Measurements from ENCODE around the gene KPNA1. TPM values are rescaled to one million over a fixed set of nuclear protein-coding genes. Genes with fewer than 3 reads are reported as not detected.
A peak's percentile ranks its signal among the peaks of the same experiment; 100 is the strongest.

The KPNA1 gene
- total and polyA plus RNA-seq, 2 of the 13 experiments (the other 11 are each of a cell fraction or from before 2014, with no cell fraction given) = 15.4 to 30.0 TPM

GRCh38 chr3:122383771-122384697 is 130.7 kb downstream of the KPNA1 start, which contains the start of gene FAM162A (continued):
- TF ChIP-seq ZNF292 (CRISPR knock-in tag; IDR thresholded peaks at IDR 0.05; ENCODE audit: borderline replicate concordance, low read depth) (peak; percentile 95), SAFB2 (CRISPR knock-in tag; IDR thresholded peaks at IDR 0.05; ENCODE audit: borderline replicate concordance, low read depth) (peak; percentile 83), ZKSCAN1 (IDR thresholded peaks at IDR 0.05; ENCODE audit: low read length) (0 out of 2 replicates have a peak, but pooled peaks have one; percentile 13), SP5 (CRISPR knock-in tag; IDR thresholded peaks at IDR 0.05; ENCODE audit: borderline replicate concordance, low read depth) (peak; percentile 74), ZNF253 (CRISPR knock-in tag; IDR thresholded peaks at IDR 0.05; ENCODE audit: borderline replicate concordance) (0 out of 2 replicates have a peak, but pooled peaks have one; percentile 28), MIER3 (CRISPR knock-in tag; IDR thresholded peaks at IDR 0.05; ENCODE audit: borderline replicate concordance) (peak; percentile 92), SRY (CRISPR knock-in tag; IDR thresholded peaks at IDR 0.05) (peak; percentile 82; the same call in 1 of the 2 replicates), PCBP1 (IDR thresholded peaks at IDR 0.05; ENCODE audit: borderline replicate concordance, low read depth, low read length) (no peak), ZNF343 (CRISPR knock-in tag; IDR thresholded peaks at IDR 0.05) (0 out of 2 replicates have a peak, but pooled peaks have one; percentile 62), LRRFIP1 (CRISPR knock-in tag; conservative IDR thresholded peaks at IDR 0.05) (no peak), CEBPB (IDR thresholded peaks at IDR 0.05; ENCODE audit: borderline replicate concordance, low read depth, low read length) (no peak), HOXD1 (CRISPR knock-in tag; IDR thresholded peaks at IDR 0.05) (peak; percentile 87; the same call in 1 of the 2 replicates), PPARG (CRISPR knock-in tag; conservative IDR thresholded peaks at IDR 0.05) (0 out of 2 replicates have a peak, but pooled peaks have one; percentile 69), ONECUT2 (CRISPR knock-in tag; IDR thresholded peaks at IDR 0.05) (no peak), ZC3H4 (CRISPR knock-in tag; IDR thresholded peaks at IDR 0.05; ENCODE audit: borderline replicate concordance) (peak; percentile 38; the same call in 1 of the 2 replicates), TCF7L2 (IDR thresholded peaks at IDR 0.05; ENCODE audit: low read depth, low read length) (no peak), DPF2 (CRISPR knock-in tag; IDR thresholded peaks at IDR 0.05; ENCODE audit: borderline replicate concordance, low read depth) (no peak), TBX2 (CRISPR knock-in tag; IDR thresholded peaks at IDR 0.05; ENCODE audit: borderline replicate concordance) (peak; percentile 89), KDM4B (CRISPR knock-in tag; IDR thresholded peaks at IDR 0.05) (peak; percentile 96), ZNF569 (CRISPR knock-in tag; IDR thresholded peaks at IDR 0.05; ENCODE audit: borderline replicate concordance) (no peak), FOXP1 (IDR thresholded peaks at IDR 0.05) (no peak), FOXP1 (CRISPR knock-in tag; IDR thresholded peaks at IDR 0.05) (peak; percentile 35)
- TF ChIP-seq, protein P1, sequence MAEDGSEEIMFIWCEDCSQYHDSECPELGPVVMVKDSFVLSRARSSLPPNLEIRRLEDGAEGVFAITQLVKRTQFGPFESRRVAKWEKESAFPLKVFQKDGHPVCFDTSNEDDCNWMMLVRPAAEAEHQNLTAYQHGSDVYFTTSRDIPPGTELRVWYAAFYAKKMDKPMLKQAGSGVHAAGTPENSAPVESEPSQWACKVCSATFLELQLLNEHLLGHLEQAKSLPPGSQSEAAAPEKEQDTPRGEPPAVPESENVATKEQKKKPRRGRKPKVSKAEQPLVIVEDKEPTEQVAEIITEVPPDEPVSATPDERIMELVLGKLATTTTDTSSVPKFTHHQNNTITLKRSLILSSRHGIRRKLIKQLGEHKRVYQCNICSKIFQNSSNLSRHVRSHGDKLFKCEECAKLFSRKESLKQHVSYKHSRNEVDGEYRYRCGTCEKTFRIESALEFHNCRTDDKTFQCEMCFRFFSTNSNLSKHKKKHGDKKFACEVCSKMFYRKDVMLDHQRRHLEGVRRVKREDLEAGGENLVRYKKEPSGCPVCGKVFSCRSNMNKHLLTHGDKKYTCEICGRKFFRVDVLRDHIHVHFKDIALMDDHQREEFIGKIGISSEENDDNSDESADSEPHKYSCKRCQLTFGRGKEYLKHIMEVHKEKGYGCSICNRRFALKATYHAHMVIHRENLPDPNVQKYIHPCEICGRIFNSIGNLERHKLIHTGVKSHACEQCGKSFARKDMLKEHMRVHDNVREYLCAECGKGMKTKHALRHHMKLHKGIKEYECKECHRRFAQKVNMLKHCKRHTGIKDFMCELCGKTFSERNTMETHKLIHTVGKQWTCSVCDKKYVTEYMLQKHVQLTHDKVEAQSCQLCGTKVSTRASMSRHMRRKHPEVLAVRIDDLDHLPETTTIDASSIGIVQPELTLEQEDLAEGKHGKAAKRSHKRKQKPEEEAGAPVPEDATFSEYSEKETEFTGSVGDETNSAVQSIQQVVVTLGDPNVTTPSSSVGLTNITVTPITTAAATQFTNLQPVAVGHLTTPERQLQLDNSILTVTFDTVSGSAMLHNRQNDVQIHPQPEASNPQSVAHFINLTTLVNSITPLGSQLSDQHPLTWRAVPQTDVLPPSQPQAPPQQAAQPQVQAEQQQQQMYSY (CRISPR knock-in tag; IDR thresholded peaks at IDR 0.05) = peak; percentile 82
- TF ChIP-seq, protein P2, sequence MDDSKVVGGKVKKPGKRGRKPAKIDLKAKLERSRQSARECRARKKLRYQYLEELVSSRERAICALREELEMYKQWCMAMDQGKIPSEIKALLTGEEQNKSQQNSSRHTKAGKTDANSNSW (CRISPR knock-in tag; IDR thresholded peaks at IDR 0.05; ENCODE audit: borderline replicate concordance) = no peak; the same call in 1 of the 2 replicates

Measured in HepG2 (cell line).